Endothelial cell of umbilical vein (primary cell): ENCODE data around the gene RAC2. TPM values are rescaled to one million over a fixed set of nuclear protein-coding genes. Genes with fewer than 3 reads are reported as not detected.

Experiments
- BruUV-seq: library from RNA; stranded (reverse); fragments of 400-500 nt; replicated peaks from 2 replicates; lab custom pipeline; 2021; lab: Mats Ljungman, UMichigan
- CTCF ChIA-PET: fragments of 300-600, 350-600 bp; sonication (Branson Sonifier 250); formaldehyde crosslinking; loops from one replicate; lab custom pipeline; 2021; ENCODE audit warnings: antibody characterized with exemption, inconsistent platforms; lab: Charles Lee
- POLR2A ChIA-PET: fragments of 300-600, 350-600 bp; sonication (Branson Sonifier 250); formaldehyde crosslinking; loops from one replicate; lab custom pipeline; 2021; ENCODE audit warnings: antibody characterized with exemption, inconsistent platforms; lab: Charles Lee
- DNase-seq: peaks from one replicate; pipeline ENCODE4 v3.0.0-alpha.2; 2011; ENCODE audit warnings: low read depth, low spot score
- FAIRE-seq: peaks from 2 replicates; lab custom pipeline; 2011; peaks lifted over from hg19 to GRCh38; lab: Jason Lieb, UNC
- H2AFZ ChIP-seq: 2 replicates; pipeline ENCODE4 v1.6.0; 2012; ENCODE audit warnings: low read depth, low read length, control low read depth, inconsistent platforms
- H3K27ac ChIP-seq: 2 replicates; pipeline ENCODE4 v1.5.1; 2011; ENCODE audit warnings: low read depth, mild to moderate bottlenecking, control low read depth, low read length, moderate library complexity; ENCODE audit not compliant: insufficient read depth
- H3K27me3 ChIP-seq, 2 experiments: 2 replicates each; pipeline versions ENCODE4 v1.6.0 to v1.6.1; 2011; ENCODE audit warnings: low read length in 2 of 2, mixed read lengths in 1 of 2; ENCODE audit not compliant: control insufficient read depth in 2 of 2, insufficient read depth in 2 of 2
- H3K36me3 ChIP-seq, 2 experiments: 2 replicates in 1 of 2; 3 replicates in 1 of 2; pipeline ENCODE4 v1.5.1; 2011; ENCODE audit warnings: low read length in 2 of 2, mild to moderate bottlenecking in 1 of 2, moderate library complexity in 1 of 2; ENCODE audit not compliant: control insufficient read depth in 2 of 2, insufficient read depth in 2 of 2; ENCODE audit errors: extremely low read depth in 1 of 2
- H3K4me1 ChIP-seq: 3 replicates; pipeline ENCODE4 v1.5.1; 2011; ENCODE audit warnings: mild to moderate bottlenecking, low read length; ENCODE audit not compliant: control insufficient read depth, insufficient read depth; ENCODE audit errors: extremely low read depth
- H3K4me2 ChIP-seq: 2 replicates; pipeline ENCODE4 v1.6.1; 2011; ENCODE audit warnings: low read length, control low read depth, mixed read lengths; ENCODE audit not compliant: insufficient read depth
- H3K4me3 ChIP-seq, 3 experiments: fragments of 200-600 bp in 1 of 3; sonication (generic), shearing (Covaris generic) in 1 of 3; replicated peaks in 1 of 3; 2 replicates each; pipeline ENCODE4 v1.5.1; 2011 to 2016; ENCODE audit warnings: control low read depth in 3 of 3, low read length in 3 of 3, mild to moderate bottlenecking in 2 of 3, inconsistent platforms in 1 of 3, low read depth in 1 of 3, moderate library complexity in 1 of 3; ENCODE audit not compliant: insufficient read depth in 1 of 3
- H3K79me2 ChIP-seq: 2 replicates; pipeline ENCODE4 v1.6.0; 2012; ENCODE audit warnings: low read length, inconsistent platforms; ENCODE audit not compliant: control insufficient read depth, insufficient read depth
- H3K9ac ChIP-seq: replicated peaks from 2 replicates; pipeline ENCODE3; 2011; ENCODE audit warnings: low read length, control low read depth; ENCODE audit not compliant: insufficient read depth; ENCODE audit errors: extremely low read depth
- H3K9me1 ChIP-seq: replicated peaks from 3 replicates; pipeline ENCODE4 v1.6.0; 2011; ENCODE audit warnings: mild to moderate bottlenecking, low read length; ENCODE audit not compliant: control insufficient read depth, insufficient read depth; ENCODE audit errors: extremely low read depth
- H3K9me3 ChIP-seq: replicated peaks from 2 replicates; pipeline ENCODE4 v1.5.1; 2012; ENCODE audit warnings: low read length, inconsistent platforms; ENCODE audit not compliant: control insufficient read depth, insufficient read depth
- H4K20me1 ChIP-seq: replicated peaks from 2 replicates; pipeline ENCODE3; 2011; ENCODE audit warnings: mild to moderate bottlenecking, low read length; ENCODE audit not compliant: control insufficient read depth, insufficient read depth; ENCODE audit errors: extremely low read depth
- EZH2 ChIP-seq: IDR thresholded peaks from 2 replicates; pipeline ENCODE4 v1.6.1; 2012; ENCODE audit warnings: borderline replicate concordance, low read depth, mild to moderate bottlenecking, moderate library complexity, low read length, inconsistent platforms; ENCODE audit not compliant: severe bottlenecking
- FOS ChIP-seq: IDR thresholded peaks from 2 replicates; pipeline ENCODE4 v1.6.1; 2011; ENCODE audit warnings: mild to moderate bottlenecking, low read length, moderate library complexity, borderline replicate concordance; ENCODE audit not compliant: insufficient read depth
- GATA2 ChIP-seq: IDR thresholded peaks from 2 replicates; pipeline ENCODE4 v1.7.0; 2011; ENCODE audit warnings: low read depth, mild to moderate bottlenecking, moderate library complexity, mixed read lengths, low read length; ENCODE audit not compliant: insufficient read length, insufficient read depth
- JUN ChIP-seq: IDR thresholded peaks from 2 replicates; pipeline ENCODE4 v1.6.1; 2011; ENCODE audit warnings: borderline replicate concordance, low read depth; ENCODE audit not compliant: insufficient read length, insufficient read depth
- MAX ChIP-seq: IDR thresholded peaks from 2 replicates; pipeline ENCODE4 v1.6.1; 2011; ENCODE audit not compliant: insufficient read depth, insufficient read length
- MYC ChIP-seq: IDR thresholded peaks from one replicate; pipeline ENCODE4 v1.6.1; 2011; ENCODE audit warnings: mild to moderate bottlenecking, low read depth, low read length
- POLR2A ChIP-seq: IDR thresholded peaks from 2 replicates; pipeline ENCODE4 v1.6.1; 2012; ENCODE audit warnings: low read depth, mild to moderate bottlenecking, control low read depth, low read length
- POLR2AphosphoS5 ChIP-seq: IDR thresholded peaks from 2 replicates; pipeline ENCODE4 v1.6.1; 2012; ENCODE audit warnings: low read depth, mild to moderate bottlenecking, control low read depth, low read length, moderate library complexity; ENCODE audit not compliant: insufficient read depth
- dilution Hi-C: fragments of 300-500 bp; cut with MboI; formaldehyde crosslinking; loops from one replicate; pipeline ENCODE4 v1.15.0; 2019; ENCODE audit warnings: low sequenced_read_pairs; ENCODE audit not compliant: extremely low pct_ligation_motif_present
- intact Hi-C: fragments of 100-400 bp; cut with micrococcal nuclease; formaldehyde crosslinking; loops from one replicate; pipeline ENCODE4 v1.10.0; 2022
- polyA plus RNA-seq, 4 experiments: library from polyadenylated mRNA; depleted of rRNA in 3 of 4; stranded (reverse) in 3 of 4; unstranded in 1 of 4; fragments of >200 nt; gene quantifications; 2 replicates each; pipeline versions ENCODE4 v1.2.1 to v1.2.3, GENCODE V29; 2011 to 2012; ENCODE audit warnings: missing spikeins in 1 of 4
- total RNA-seq: library from RNA; stranded (reverse); gene quantifications from 2 replicates; pipeline ENCODE4 v1.2.3, GENCODE V29; 2021
- TF ChIP-seq, protein P1 (sequence below), 2 donors: IDR thresholded peaks; 1 replicate in 1 of 2; 2 replicates in 1 of 2; pipeline ENCODE4 v1.5.1; 2011; ENCODE audit warnings: low read length in 2 of 2, mild to moderate bottlenecking in 2 of 2, moderate library complexity in 2 of 2, control low read depth in 1 of 2, inconsistent platforms in 1 of 2, low read depth in 1 of 2; ENCODE audit not compliant: insufficient read depth in 1 of 2; ENCODE audit errors: extremely low read depth in 1 of 2

Gene RAC2
- total and polyA plus RNA-seq, 2 donors (not counting 3 experiments of a cell fraction or from before 2014, with no cell fraction given): 122 to 181 TPM

- Histone ChIP-seq H4K20me1 (no peaks in the 10 kb centered on the region), H3K27ac (no peak overlapping the region), H3K27me3 (no peaks in the 10 kb centered on the region), H3K4me2 (no peak overlapping the region), H3K4me3 (no peak overlapping the region), H3K4me1 (peaks cover 5% of the 10 kb centered on the region), H3K36me3 (peaks cover 0 to 2% of the 10 kb centered on the region in 2 experiments), H3K79me2 (peaks cover 4% of the 10 kb centered on the region), H3K9me1 (no peaks in the 10 kb centered on the region), H3K9me3 (no peaks in the 10 kb centered on the region), H3K9ac (no peak overlapping the region), H2AFZ (no peak overlapping the region)
- POLR2A ChIA-PET: no interaction called here
- DNase-seq (no peak), FAIRE-seq (no peak)
- TF ChIP-seq JUN (no peak), EZH2 (no peak), MAX (no peak), POLR2A (no peak), GATA2 (no peak), MYC (no peak), POLR2AphosphoS5 (no peak), FOS (no peak)
- TF ChIP-seq, protein P1, sequence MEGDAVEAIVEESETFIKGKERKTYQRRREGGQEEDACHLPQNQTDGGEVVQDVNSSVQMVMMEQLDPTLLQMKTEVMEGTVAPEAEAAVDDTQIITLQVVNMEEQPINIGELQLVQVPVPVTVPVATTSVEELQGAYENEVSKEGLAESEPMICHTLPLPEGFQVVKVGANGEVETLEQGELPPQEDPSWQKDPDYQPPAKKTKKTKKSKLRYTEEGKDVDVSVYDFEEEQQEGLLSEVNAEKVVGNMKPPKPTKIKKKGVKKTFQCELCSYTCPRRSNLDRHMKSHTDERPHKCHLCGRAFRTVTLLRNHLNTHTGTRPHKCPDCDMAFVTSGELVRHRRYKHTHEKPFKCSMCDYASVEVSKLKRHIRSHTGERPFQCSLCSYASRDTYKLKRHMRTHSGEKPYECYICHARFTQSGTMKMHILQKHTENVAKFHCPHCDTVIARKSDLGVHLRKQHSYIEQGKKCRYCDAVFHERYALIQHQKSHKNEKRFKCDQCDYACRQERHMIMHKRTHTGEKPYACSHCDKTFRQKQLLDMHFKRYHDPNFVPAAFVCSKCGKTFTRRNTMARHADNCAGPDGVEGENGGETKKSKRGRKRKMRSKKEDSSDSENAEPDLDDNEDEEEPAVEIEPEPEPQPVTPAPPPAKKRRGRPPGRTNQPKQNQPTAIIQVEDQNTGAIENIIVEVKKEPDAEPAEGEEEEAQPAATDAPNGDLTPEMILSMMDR (IDR thresholded peaks at IDR 0.05; ENCODE audit: extremely low read depth in 1 of 2, insufficient read depth in 1 of 2, low read depth in 1 of 2, low read length in 2 of 2): no peak
- no TSS peak for BruUV-seq
- dilution Hi-C loops: no loop called here
- intact Hi-C loops: no loop called here
- CTCF ChIA-PET: interaction anchor here (4.1 kb wide), 1 partner anchor 24 kb away, joined by 36 read pairs; no protein-coding TSS in a partner anchor
Observed at GRCh38 chr22:37235897-37236607, 8.0 kb downstream of the RAC2 start.
